ENCODE results near the gene TBC1D23.
"Not testable (repeated sequence)": the region's sequence is repeated elsewhere in the genome, so short reads cannot be mapped to it uniquely, and the experiment has no call there.

- TF ChIP-seq ISL1 (CRISPR knock-in tag; IDR thresholded peaks at IDR 0.05); ARNTL (CRISPR knock-in tag; IDR thresholded peaks at IDR 0.05; ENCODE audit: borderline replicate concordance, low read depth); ZFP3 (CRISPR knock-in tag; IDR thresholded peaks at IDR 0.05); ZFP30 (CRISPR knock-in tag; IDR thresholded peaks at IDR 0.05); OSR1 (CRISPR knock-in tag; IDR thresholded peaks at IDR 0.05); CSDC2 (CRISPR knock-in tag; IDR thresholded peaks at IDR 0.05); ZC3H10 (CRISPR knock-in tag; IDR thresholded peaks at IDR 0.05); PPARA (CRISPR knock-in tag; IDR thresholded peaks at IDR 0.05; ENCODE audit: borderline replicate concordance); TSHZ2 (CRISPR knock-in tag; IDR thresholded peaks at IDR 0.05); SNAI2 (CRISPR knock-in tag; IDR thresholded peaks at IDR 0.05): not testable (repeated sequence)
- TF ChIP-seq, protein P1, sequence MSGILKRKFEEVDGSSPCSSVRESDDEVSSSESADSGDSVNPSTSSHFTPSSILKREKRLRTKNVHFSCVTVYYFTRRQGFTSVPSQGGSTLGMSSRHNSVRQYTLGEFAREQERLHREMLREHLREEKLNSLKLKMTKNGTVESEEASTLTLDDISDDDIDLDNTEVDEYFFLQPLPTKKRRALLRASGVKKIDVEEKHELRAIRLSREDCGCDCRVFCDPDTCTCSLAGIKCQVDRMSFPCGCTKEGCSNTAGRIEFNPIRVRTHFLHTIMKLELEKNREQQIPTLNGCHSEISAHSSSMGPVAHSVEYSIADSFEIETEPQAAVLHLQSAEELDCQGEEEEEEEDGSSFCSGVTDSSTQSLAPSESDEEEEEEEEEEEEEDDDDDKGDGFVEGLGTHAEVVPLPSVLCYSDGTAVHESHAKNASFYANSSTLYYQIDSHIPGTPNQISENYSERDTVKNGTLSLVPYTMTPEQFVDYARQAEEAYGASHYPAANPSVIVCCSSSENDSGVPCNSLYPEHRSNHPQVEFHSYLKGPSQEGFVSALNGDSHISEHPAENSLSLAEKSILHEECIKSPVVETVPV (CRISPR knock-in tag; IDR thresholded peaks at IDR 0.05): not testable (repeated sequence)
- TF ChIP-seq, protein P2, sequence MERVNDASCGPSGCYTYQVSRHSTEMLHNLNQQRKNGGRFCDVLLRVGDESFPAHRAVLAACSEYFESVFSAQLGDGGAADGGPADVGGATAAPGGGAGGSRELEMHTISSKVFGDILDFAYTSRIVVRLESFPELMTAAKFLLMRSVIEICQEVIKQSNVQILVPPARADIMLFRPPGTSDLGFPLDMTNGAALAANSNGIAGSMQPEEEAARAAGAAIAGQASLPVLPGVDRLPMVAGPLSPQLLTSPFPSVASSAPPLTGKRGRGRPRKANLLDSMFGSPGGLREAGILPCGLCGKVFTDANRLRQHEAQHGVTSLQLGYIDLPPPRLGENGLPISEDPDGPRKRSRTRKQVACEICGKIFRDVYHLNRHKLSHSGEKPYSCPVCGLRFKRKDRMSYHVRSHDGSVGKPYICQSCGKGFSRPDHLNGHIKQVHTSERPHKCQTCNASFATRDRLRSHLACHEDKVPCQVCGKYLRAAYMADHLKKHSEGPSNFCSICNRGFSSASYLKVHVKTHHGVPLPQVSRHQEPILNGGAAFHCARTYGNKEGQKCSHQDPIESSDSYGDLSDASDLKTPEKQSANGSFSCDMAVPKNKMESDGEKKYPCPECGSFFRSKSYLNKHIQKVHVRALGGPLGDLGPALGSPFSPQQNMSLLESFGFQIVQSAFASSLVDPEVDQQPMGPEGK (CRISPR knock-in tag; IDR thresholded peaks at IDR 0.05; ENCODE audit: borderline replicate concordance): not testable (repeated sequence)
These were observed 91.0 kb downstream of the TBC1D23 start for GRCh38 chr3:100351770-100352169.

All from SK-N-SH treated with all-trans-retinoic acid at 6 μM for 48 hours (cell line).